Stomach (tissue), 4 donors: ENCODE results near the gene TENT5C.

Source experiments
- CTCF ChIP-seq, 7 experiments: fragments of 450-650 bp in 4 of 7; fragments of 200-600 bp in 3 of 7; sonication (generic) in 3 of 7; IDR thresholded peaks; one replicate each; pipeline ENCODE4 v1.5.1; 2016 to 2019; ENCODE audit warnings: antibody characterized with exemption in 7 of 7, control low read depth in 2 of 7, mild to moderate bottlenecking in 1 of 7
- POLR2AphosphoS5 ChIP-seq, 3 donors: sonication (generic); formaldehyde crosslinking; IDR thresholded peaks; one replicate each; pipeline ENCODE4 v1.6.1; 2016; ENCODE audit warnings: antibody characterized with exemption in 3 of 3

DNA sequence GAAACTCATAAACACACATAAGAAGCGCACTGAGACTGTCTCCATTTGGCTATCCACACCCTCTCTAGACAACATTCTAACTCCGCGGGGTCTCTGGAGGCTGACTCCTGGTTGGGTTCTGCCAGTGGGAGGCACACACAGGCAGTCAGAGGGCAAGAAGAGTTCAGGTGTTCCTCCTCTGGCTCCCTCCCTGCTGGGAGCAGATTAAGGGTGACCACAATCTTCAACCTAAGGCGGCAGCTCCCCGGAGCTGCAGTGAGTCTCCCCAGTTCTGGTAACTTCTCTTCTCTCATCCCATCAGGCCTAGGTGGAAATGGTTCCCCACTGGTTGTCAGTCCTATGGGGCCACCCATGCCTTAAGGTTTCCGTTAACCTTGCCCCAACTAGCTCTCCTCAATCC lies 7.4 kb upstream of the TENT5C start:
- no peak for TF ChIP-seq POLR2AphosphoS5 (IDR thresholded peaks at IDR 0.05)
- no peak for TF ChIP-seq CTCF (IDR thresholded peaks at IDR 0.05)
